CD4-positive, alpha-beta T cell treated with Interleukin-6 for 4 hours (primary cell): ENCODE data around the gene CHST11.

Experiments
- DNase-seq: peaks from one replicate; pipeline ENCODE4 v3.0.0-alpha.2; 2020; ENCODE audit warnings: mixed read lengths

Gene CHST11

GRCh38 chr12:104456417-104456949 is at the start of gene CHST11:
Gene CHST11 (plus strand): TSS chr12:104456948.
- DNase-seq: peak; percentile 82

DNA sequence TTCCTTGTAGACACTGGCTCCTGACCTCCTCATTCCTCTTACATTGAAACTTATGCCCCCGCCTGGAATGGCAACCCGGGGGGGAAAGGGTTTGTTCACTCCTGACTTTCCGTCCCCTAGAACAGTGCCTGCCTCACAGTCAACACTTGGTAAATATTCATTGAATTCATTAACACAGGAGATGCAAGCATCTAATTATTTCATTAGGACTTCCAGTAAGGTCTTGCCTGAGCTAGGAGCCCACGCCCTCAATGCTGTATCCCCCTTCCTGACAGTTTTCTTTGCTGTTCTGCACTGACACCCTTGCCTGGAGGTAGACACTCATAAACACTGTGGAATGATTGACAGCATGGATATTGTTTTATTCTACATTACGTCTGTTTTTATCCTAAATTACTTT is 49.3 kb upstream of the CHST11 start:
- no peak for DNase-seq

DNA sequence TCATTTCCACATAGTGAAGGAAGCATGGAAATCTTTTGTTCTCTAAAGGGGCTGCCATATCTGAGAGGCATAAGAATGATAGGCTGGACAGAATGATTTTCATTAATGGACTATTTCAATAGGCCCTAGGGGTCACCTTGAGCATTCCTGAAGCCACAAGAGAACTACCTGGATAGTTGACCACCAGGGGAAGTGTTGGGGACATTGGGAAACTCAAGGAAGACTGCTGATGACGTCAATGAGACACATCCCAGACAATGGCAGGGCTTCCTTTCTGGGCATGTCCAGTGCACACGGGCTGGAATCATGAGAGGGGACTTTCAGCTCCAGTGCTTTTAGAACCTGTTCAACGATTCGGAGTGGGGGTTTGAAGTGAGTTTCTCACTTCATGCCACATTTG is 48.8 kb upstream of the CHST11 start:
- DNase-seq: no peak

DNA sequence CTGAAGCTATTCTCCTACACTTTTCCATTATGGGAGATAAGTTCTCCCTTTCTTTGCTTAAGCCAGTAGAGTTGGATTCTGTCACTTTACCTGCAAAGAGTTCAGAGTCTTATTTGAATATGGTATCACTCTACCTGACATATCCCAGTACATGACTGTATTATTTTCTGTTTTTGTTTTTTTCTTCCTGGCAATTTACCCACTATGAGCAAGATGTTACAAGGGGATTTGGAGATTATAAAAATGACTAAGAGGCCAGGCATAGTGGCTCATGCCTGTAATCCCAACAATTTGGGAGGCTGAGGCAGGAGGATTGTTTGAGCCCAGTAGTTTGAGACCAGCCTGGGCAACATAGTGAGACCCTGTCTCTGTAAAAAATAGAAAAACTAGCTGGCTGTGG is 46.4 kb upstream of the CHST11 start:
- no peak for DNase-seq

DNA sequence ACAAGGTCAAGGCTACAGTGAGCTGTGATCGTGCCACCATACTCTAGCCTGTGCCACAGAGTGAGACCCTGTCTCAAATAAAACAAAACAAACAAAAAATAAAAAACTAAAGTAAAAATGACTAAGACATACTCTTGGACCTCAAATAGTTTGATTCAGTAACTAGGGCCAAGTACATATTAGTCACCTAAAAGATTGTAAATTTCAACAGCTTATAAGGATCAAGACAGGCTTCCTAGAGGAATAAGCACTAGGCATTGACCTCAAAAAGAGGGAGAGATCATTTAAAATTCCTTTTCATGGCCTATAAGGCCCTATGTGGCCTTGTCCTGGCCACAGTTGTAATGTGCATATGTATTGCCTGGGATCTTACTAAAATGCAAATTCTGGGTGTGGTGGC is 46.0 kb upstream of the CHST11 start:
- DNase-seq: no peak

- no peak for DNase-seq
Observed at GRCh38 chr12:104411826-104412641, 44.7 kb upstream of the CHST11 start.

- no peak for DNase-seq
Observed at GRCh38 chr12:104412681-104413080, 44.1 kb upstream of the CHST11 start.

GRCh38 chr12:104413330-104413729 is 43.4 kb upstream of the CHST11 start:
- DNase-seq: no peak

DNA sequence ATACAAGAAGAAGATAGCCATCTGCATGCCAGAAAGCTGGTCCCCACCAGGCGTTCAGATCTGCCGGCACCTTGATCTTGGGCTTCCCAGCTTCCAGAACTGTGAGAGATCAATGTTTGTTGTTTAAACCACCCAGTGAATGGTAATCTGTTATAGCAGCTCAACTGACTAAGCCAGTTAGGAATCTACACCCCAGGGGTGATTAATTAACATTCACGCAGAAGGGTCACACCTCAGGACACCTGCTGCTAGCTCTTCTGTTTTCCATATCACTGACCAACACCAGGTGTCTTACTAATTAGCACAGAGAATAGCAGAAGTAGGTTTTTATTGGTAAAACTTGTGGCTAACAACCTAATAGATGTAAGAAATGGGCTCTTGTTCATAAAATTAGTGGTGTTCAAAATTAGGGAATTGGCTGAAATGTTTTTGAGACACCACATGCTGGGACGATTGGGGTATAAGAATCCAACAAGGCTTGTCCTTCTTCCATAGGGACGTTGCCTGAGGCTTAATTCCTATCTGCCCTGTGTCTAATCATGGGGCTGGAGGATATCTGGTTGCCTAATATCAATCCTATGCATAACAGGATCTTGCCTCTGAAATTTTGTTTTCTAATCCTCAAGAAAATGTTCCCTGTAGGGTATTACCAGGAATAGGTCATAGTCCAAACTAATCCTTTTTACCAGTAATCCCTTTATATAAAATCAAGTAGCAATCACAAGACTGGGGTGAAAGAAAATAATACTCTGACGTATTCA is 42.0 kb upstream of the CHST11 start:
- no peak for DNase-seq

DNA sequence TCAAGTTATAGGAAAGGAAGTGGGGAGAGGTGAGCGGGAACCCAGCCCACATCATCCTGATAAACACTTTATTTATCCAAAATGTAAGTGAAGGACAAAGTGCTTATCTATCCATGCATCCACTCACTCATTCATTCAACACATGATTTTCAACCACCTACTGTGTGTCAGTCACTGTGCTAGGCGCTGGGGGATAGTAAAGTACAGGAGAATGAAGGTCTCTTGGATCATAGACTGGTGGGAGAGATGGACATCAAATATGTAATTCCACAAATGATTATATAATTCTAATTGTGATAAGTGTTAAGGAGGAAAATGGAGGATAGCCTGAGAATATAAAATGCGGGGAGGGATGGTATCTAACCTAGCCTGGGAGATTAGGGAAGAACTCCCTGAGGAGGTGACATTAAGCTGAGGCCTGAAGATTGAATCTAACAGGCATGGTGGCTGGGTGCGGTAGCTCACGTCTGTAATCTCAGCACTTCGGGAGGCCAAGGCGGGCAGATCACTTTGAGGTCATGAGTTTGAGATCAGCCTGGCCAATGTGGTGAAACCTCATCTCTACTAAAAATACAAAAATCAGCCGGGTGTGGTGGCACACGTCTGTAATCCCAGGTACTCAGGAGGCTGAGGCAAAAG is 41.3 kb upstream of the CHST11 start:
- no peak for DNase-seq

- DNase-seq: no peak
Observed at GRCh38 chr12:104416136-104416535, 40.6 kb upstream of the CHST11 start.

- no peak for DNase-seq
Observed at GRCh38 chr12:104416585-104416984, 40.2 kb upstream of the CHST11 start.

- no peak for DNase-seq
Observed at GRCh38 chr12:104419717-104420116, 37.0 kb upstream of the CHST11 start.

DNA sequence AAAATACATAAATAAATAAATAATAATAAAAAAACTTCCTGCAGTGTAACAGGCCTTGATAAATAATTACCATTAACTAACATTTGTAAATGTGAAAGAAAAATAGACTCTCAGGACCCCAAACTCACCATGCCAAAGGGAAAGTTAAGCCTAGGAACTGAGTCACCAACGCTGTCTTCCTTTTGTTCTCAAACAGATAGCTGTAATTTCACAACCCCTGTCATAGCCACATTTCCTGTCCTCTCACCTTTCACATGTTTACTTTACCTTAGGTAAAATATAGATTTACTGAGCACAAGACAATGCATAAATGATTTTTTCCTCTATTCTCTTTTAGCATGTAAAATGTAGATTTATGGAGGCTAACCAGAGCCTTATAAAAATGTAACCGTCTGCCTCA is 35.9 kb upstream of the CHST11 start:
- no peak for DNase-seq

DNA sequence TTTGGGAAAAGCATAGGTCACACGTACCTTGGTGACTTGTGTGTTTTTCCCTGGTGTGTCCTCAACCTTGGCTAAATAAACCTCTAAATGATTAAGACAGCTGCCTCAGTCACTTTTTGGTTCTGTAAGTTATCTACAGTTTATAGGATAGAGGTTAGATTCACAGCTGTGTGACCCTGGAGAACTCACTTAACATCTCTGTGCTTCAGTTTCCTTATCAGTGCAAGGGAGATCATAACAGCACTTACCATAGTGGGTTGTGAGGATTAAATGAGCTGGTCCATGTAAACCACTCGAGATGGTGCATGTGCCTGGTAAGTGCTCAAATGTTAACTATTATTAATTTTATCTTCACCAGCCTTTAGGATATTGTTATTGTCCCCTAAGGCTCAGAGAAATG is 35.4 kb upstream of the CHST11 start:
- DNase-seq: no peak

DNA sequence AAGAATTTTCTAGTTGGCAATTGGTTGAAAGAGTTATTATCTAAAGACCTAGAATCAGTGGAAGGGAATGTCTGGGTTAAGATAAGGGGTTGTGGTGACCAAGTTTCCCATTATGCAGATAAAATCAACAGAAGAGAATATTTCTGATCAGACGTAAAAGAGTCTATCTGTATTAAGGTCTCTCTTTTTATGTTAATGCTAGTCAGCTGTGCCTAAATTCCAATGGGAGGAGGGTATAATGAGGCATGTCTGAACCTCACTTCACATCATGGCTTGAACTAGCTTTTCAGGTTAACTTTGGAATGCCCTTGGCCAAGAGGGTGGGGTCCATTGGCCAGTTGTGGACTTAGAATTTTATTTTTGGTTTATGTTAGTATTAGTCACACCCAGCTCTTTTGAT is 34.3 kb upstream of the CHST11 start:
- no peak for DNase-seq

DNA sequence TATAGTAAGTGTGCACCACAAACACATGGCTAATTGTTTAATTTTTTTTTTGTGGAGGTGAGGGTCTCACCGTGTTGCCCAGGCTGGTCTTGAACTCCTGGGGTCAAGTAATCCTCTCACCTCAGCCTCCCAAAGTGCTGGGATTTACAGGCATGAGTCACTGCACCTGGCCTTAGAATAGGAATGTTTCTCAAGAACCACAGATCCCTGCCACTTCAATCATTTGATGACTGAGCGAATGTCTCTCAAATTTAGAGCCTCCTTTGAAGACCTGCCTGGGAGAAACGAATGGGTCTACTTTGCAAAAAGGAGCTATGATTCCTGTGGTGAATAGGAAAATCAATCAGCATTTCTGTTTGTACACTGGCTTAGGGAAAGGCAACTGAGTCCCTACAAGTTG is 33.5 kb upstream of the CHST11 start:
- no peak for DNase-seq

GRCh38 chr12:104423809-104424208 is 32.9 kb upstream of the CHST11 start:
- DNase-seq: no peak

DNA sequence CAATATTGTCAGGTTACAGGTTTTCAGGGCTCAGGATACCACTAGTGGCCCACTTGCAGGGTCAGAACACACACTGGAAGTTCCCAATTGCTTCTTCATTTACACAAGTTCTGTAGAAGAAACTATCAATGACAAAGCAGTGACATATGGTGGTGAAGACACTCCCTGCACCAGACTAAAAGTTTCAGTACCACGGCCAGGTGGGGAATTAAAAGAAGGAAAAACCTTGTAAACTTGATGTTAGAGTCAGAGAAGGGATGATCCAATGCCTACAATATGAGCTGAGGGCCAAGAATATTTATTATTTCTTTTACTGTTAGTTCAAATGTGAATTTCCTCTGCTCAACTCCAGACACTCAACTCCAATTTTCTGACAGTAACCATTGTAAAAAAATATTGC is 31.8 kb upstream of the CHST11 start:
- no peak for DNase-seq

DNA sequence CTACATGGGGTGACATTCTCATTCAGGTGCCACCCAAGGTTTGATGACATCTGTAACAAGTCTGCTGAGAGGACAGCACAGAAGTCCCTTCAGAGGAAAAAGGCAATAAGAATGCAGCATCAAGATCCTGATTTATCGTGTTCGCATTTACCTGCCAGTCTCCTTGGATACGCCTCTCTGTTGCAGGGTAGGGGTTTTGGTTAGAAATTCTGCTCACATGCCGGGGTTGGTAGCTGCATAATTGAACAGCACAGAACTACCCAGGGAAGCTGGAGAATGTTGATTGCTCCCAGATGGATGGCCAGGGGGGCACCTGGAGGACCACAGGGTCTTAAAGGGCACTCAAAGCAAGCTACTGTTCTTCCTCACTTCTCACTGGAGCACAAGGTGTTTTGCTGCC is 31.1 kb upstream of the CHST11 start:
- DNase-seq: no peak

DNA sequence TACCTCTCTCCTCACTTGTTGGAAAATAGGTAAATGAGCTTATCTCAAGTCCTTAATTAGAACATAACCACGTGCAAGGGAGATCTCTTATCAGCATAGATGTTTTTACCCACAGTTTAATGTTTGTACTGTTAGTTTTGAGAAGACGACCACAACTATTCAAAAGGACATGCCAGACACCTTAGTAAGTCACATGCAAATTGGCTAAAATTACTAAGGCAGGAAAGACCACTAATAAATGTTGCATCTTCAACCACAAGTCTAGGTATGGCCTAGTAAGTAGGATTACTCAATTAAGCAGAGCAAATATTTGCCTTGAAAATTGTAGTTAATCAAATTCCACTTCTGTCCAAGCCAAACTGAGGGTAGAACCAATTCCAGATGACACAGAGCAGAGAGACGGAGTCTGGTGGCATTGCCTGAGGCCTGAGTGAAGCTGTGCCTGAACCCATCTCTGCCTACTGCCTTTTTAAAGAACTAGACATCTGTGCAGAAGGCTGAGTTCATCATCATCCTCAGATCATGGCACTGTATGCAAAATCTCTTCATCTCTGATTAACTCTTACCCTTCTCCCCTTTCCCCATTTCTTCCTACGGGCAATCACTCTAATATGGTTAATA is 29.7 kb upstream of the CHST11 start:
- DNase-seq: no peak

DNA sequence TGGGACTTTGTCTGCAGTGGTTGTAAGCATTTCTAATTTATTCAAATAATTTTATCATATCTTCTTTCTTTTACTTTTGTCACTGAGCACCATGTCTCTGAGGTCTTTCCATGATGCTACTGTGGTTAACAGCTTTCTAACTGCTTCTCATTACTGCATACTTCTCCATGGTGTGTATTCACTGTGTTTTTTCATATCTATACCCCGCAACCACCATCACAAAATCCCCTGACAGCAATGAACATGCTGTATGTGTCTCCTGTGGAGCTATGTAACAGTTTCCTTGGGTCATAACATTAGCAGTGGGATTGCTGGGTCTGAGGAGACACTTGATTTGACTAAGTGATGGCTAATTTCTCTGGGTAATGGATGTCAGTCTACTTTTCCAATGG is 29.2 kb upstream of the CHST11 start:
- DNase-seq: no peak

DNA sequence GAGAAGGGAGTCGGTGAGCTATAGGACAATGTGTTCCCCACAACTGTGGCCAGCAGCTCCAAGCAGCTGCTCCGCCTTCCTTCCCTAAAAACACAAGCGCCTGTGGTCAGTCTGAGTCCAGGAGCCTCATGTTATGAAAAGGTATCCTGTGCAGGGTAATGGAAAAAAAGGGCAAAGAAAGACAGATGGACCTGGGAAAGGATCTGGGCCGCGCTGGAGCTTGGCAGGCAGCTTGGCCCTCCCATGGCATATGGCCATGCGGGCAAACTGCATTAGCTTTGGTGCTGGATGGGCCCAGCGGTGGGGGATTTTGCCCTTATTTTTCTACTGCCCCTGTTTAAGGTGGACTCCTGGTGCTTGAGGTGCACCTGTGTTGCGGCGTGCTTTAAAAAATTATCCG is 23.7 kb upstream of the CHST11 start:
- no peak for DNase-seq
